ENCODE measurements around the gene CYFIP2. TPM values are rescaled to one million over a fixed set of nuclear protein-coding genes. Genes with fewer than 3 reads are reported as not detected.

Gene CYFIP2
- 10 to 100 TPM in 4 of 6 donors, 1 to 10 TPM in 2; 7.6 to 17.8 (median 10.2) TPM for total RNA-seq
- 10 to 100 TPM; 14.4 to 19.6 TPM for polyA plus RNA-seq

GRCh38 chr5:157265714-157266285, at the start of gene CYFIP2:
Gene CYFIP2, plus strand, starts transcription at chr5:157266123. Its CDS starts 19,239 bp downstream, at chr5:157285362.
- 0 to 1% methylated on average over 23 to 58 of the region's 58 CpGs for WGBS, 2 donors
- H3K4me1 ChIP-seq = no peaks in the 10 kb centered on the region
- intact Hi-C loops (cut with DNase I) = no loop called here
- no peaks in the 10 kb centered on the region for H3K9me3 ChIP-seq
- H3K27me3 ChIP-seq = no peaks in the 10 kb centered on the region
- no peak for FAIRE-seq
- TF ChIP-seq CTCF (IDR thresholded peaks at IDR 0.05) = no peak
- H3K4me3 ChIP-seq = peak within 1 kb of the TSS; percentile 68 to 79 (median 70)
- peak within 1 kb of the TSS; percentile 28 to 64 (median 50) for H3K27ac ChIP-seq
- ATAC-seq = peak; percentile 94 to 96 (median 96)
- peak; percentile 44 to 88 (median 63) for DNase-seq
- no peaks in the 10 kb centered on the region for H3K36me3 ChIP-seq

GRCh38 chr5:157216391-157217142, 49.4 kb upstream of the CYFIP2 start:
- FAIRE-seq = no peak
- no peak for TF ChIP-seq CTCF (IDR thresholded peaks at IDR 0.05)
- intact Hi-C loops (cut with DNase I) = no loop called here

GRCh38 chr5:157217289-157218024, 48.5 kb upstream of the CYFIP2 start:
- ATAC-seq (no peak), FAIRE-seq (no peak), DNase-seq (no peak)
- TF ChIP-seq CTCF (IDR thresholded peaks at IDR 0.05) = no peak
- WGBS, 2 donors = 53 to 72% methylated on average over 5 of the region's 5 CpGs
- H3K4me3 ChIP-seq = no peak overlapping the region
- H3K4me1 ChIP-seq = no peaks in the 10 kb centered on the region
- intact Hi-C loops (cut with DNase I) = no loop called here
- no peaks in the 10 kb centered on the region for H3K9me3 ChIP-seq
- H3K27me3 ChIP-seq = no peaks in the 10 kb centered on the region
- no peak overlapping the region for H3K27ac ChIP-seq
- no peaks in the 10 kb centered on the region for H3K36me3 ChIP-seq

More at GRCh38 chr5:157216391-157217142, 49.4 kb upstream of the CYFIP2 start:
- Histone ChIP-seq H3K4me3 (no peak overlapping the region), H3K36me3 (no peaks in the 10 kb centered on the region), H3K9me3 (no peaks in the 10 kb centered on the region), H3K27ac (no peak overlapping the region), H3K4me1 (no peaks in the 10 kb centered on the region), H3K27me3 (no peaks in the 10 kb centered on the region)
- ATAC-seq (no peak), DNase-seq (no peak)
- whole genome bisulfite sequencing, 2 donors = 59 to 74% methylated on average over 6 of the region's 6 CpGs

GRCh38 chr5:157219491-157220271, 46.2 kb upstream of the CYFIP2 start:
- FAIRE-seq = no peak
- Histone ChIP-seq H3K27me3 (no peaks in the 10 kb centered on the region), H3K9me3 (no peaks in the 10 kb centered on the region), H3K4me1 (no peaks in the 10 kb centered on the region), H3K4me3 (no peak overlapping the region), H3K36me3 (no peaks in the 10 kb centered on the region), H3K27ac (no peak overlapping the region)
- intact Hi-C loops (cut with DNase I) = no loop called here
- no peak for DNase-seq
- no peak for TF ChIP-seq CTCF (IDR thresholded peaks at IDR 0.05)
- ATAC-seq = no peak
- WGBS, 2 donors = 64 to 78% methylated on average over 9 of the region's 9 CpGs

Measured in pancreas (tissue), 10 donors.